Common myeloid progenitor, CD34-positive (primary cell): ENCODE data around the gene FAM181A.

Experiments
- CTCF ChIA-PET: fragments of 350-600 bp; sonication (Branson Sonifier 250); formaldehyde crosslinking; loops from one replicate; lab custom pipeline; 2021; ENCODE audit warnings: antibody characterized with exemption; lab: Charles Lee
- POLR2A ChIA-PET: fragments of 350-600 bp; sonication (Branson Sonifier 250); formaldehyde crosslinking; loops from one replicate; lab custom pipeline; 2021; ENCODE audit warnings: antibody characterized with exemption; lab: Charles Lee
- DNase-seq, 3 donors: peaks; one replicate each; pipeline versions ENCODE4 v3.0.0 to v3.0.0-alpha.2; 2013
- H3K27ac ChIP-seq, 2 experiments: 1 replicate in 1 of 2; 2 replicates in 1 of 2; pipeline ENCODE4 v1.7.0; 2013; ENCODE audit warnings: inconsistent platforms in 2 of 2, low read length in 2 of 2, mild to moderate bottlenecking in 2 of 2, low read depth in 1 of 2, moderate library complexity in 1 of 2; ENCODE audit not compliant: severe bottlenecking in 2 of 2, insufficient read depth in 1 of 2, poor library complexity in 1 of 2
- H3K27me3 ChIP-seq, 5 experiments: replicated peaks in 2 of 5; 1 replicate in 3 of 5; 2 replicates in 2 of 5; pipeline versions ENCODE4 v1.6.1 to v1.7.0; 2013; ENCODE audit warnings: low read length in 4 of 5, mild to moderate bottlenecking in 2 of 5, moderate library complexity in 2 of 5, inconsistent platforms in 1 of 5; ENCODE audit not compliant: insufficient read depth in 5 of 5, control insufficient read depth in 4 of 5
- H3K36me3 ChIP-seq, 4 experiments: 1 replicate in 2 of 4; 2 replicates in 2 of 4; pipeline versions ENCODE4 v1.6.1 to v1.7.0; 2013; ENCODE audit warnings: low read length in 3 of 4, control low read depth in 1 of 4, mild to moderate bottlenecking in 1 of 4; ENCODE audit not compliant: control insufficient read depth in 4 of 4, insufficient read depth in 4 of 4
- H3K4me1 ChIP-seq, 4 experiments: 1 replicate in 3 of 4; 2 replicates in 1 of 4; pipeline versions ENCODE4 v1.6.1 to v1.7.1; 2013; ENCODE audit warnings: low read length in 3 of 4, mild to moderate bottlenecking in 3 of 4, control low read depth in 1 of 4, inconsistent platforms in 1 of 4, moderate library complexity in 1 of 4; ENCODE audit not compliant: control insufficient read depth in 4 of 4, insufficient read depth in 4 of 4; ENCODE audit errors: control extremely low read depth in 1 of 4
- H3K4me3 ChIP-seq, 7 experiments: 1 replicate in 4 of 7; 2 replicates in 3 of 7; pipeline versions ENCODE4 v1.5.1 to v1.7.0; 2013; ENCODE audit warnings: mild to moderate bottlenecking in 7 of 7, low read length in 6 of 7, moderate library complexity in 6 of 7, inconsistent platforms in 2 of 7, low read depth in 2 of 7, control low read depth in 1 of 7; ENCODE audit not compliant: insufficient read depth in 4 of 7, control insufficient read depth in 1 of 7; ENCODE audit errors: extremely low read depth in 1 of 7
- H3K9me3 ChIP-seq, 5 experiments: 1 replicate in 4 of 5; 2 replicates in 1 of 5; pipeline versions ENCODE4 v1.6.1 to v1.7.1; 2013; ENCODE audit warnings: low read length in 4 of 5, mild to moderate bottlenecking in 2 of 5, inconsistent platforms in 1 of 5, low read depth in 1 of 5, moderate library complexity in 1 of 5; ENCODE audit not compliant: control insufficient read depth in 4 of 5, insufficient read depth in 2 of 5; ENCODE audit errors: control extremely low read depth in 1 of 5
- WGBS: methylation state at CpG from one replicate; pipeline ENCODE4 v1.1.5; 2013; ENCODE audit not compliant: insufficient coverage; 5-methylcytosine and 5-hydroxymethylcytosine counted together

FAM181A gene

GRCh38 chr14:93943930-93944329, 16.8 kb downstream of the FAM181A start:
- no peak overlapping the region for H3K4me3 ChIP-seq
- no peak overlapping the region for H3K27ac ChIP-seq
- peaks cover 0 to 7% (median 4%) of the 10 kb centered on the region in 5 experiments for H3K27me3 ChIP-seq
- ChIA-PET CTCF (interaction anchor here (1.9 to 22.3 kb wide), 4 partner anchors 6 to 60 kb away, joined by 6 to 632 read pairs (median 50); partner anchors contain the start of gene ASB2), POLR2A (no interaction called here)
- H3K4me1 ChIP-seq: peaks cover 0 to 8% (median 6%) of the 10 kb centered on the region in 4 experiments
- no peak for DNase-seq
- no peaks in the 10 kb centered on the region for H3K9me3 ChIP-seq
- no peaks in the 10 kb centered on the region for H3K36me3 ChIP-seq
- 97% methylated on average over 9 of the region's 9 CpGs for WGBS

DNA sequence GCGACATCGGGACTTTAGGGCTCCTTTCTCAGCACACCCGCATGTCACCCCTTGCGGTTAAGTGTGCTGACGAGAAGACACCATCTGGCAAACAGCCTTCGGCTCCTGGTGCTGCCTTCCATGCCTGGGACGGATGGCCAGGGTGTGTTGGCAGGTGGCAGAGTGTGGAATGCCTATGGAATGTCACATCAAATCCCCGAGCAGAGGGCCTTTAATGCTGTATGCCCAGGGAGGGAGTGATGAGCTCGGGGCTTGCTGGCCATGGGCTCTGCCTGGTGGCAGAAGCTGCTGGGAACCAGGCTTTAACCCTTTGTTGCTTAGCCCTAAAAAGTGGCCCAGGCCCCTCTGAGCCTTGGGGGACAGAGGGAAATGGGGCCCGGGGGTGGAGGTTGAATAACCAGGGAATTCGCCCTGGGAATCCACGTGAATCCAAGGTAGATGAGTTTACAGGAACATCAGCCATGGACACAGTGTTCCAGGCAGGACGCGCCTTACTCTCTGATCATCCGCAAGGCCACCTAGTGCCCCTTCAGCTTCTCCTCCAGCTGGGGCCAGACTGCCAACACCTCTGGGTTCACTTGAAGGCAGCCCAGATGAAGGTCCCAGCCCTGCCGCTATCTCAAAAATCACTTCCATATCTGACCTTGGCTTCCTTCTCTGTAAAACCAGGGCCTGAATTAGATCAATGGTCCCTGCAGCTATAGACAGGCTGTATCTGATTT, 17.4 kb downstream of the FAM181A start:
- Histone ChIP-seq H3K27ac (no peak overlapping the region), H3K27me3 (peaks cover 0 to 4% (median 0%) of the 10 kb centered on the region in 5 experiments), H3K4me1 (peaks cover 0 to 3% (median 1%) of the 10 kb centered on the region in 4 experiments), H3K4me3 (no peak overlapping the region), H3K36me3 (no peaks in the 10 kb centered on the region), H3K9me3 (no peaks in the 10 kb centered on the region)
- no peak for DNase-seq
- CTCF ChIA-PET: interaction anchor here (2.9 to 22.3 kb wide), 2 partner anchors 28 to 56 kb away, joined by 12 to 632 read pairs; partner anchors contain the start of gene ASB2
- POLR2A ChIA-PET: no interaction called here
- WGBS: 97% methylated on average over 12 of the region's 16 CpGs

DNA sequence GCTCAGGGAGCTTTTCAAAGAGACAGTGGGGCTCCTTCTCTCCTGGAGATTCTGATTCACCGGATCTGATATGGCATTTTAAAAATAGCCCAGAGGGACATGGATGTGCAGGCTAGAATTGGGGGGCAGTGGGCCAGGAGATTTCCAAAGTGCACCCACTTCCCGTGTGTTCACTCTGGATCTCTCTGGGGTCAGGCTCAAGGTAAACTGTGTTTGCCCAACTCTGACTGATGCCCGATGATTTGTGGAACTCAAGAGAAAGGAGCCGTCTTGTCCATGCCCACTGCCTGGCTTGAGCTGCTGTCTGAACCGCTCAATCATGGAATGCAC, 17.9 kb downstream of the FAM181A start:
- POLR2A ChIA-PET: no interaction called here
- no peaks in the 10 kb centered on the region for H3K9me3 ChIP-seq
- no peak overlapping the region for H3K4me3 ChIP-seq
- no peak for DNase-seq
- H3K4me1 ChIP-seq: no peaks in the 10 kb centered on the region
- CTCF ChIA-PET: interaction anchor here (2.9 to 22.3 kb wide), 2 partner anchors 28 to 55 kb away, joined by 12 to 632 read pairs; partner anchors contain the start of gene ASB2
- WGBS: 96% methylated on average over 4 of the region's 5 CpGs
- no peaks in the 10 kb centered on the region for H3K36me3 ChIP-seq
- H3K27ac ChIP-seq: no peak overlapping the region
- peaks cover 0 to 2% (median 0%) of the 10 kb centered on the region in 5 experiments for H3K27me3 ChIP-seq

GRCh38 chr14:93946104-93946503, 19.0 kb downstream of the FAM181A start:
- no peak for DNase-seq
- H3K27ac ChIP-seq: no peak overlapping the region
- ChIA-PET CTCF (interaction anchor here (0.9 to 22.3 kb wide), 5 partner anchors 7 to 191 kb away, joined by 3 to 632 read pairs (median 12); partner anchors contain the start of gene ASB2), POLR2A (no interaction called here)
- 99% methylated on average over 6 of the region's 6 CpGs for WGBS
- no peaks in the 10 kb centered on the region for H3K9me3 ChIP-seq
- no peaks in the 10 kb centered on the region for H3K4me1 ChIP-seq
- H3K27me3 ChIP-seq: no peaks in the 10 kb centered on the region
- no peak overlapping the region for H3K4me3 ChIP-seq
- H3K36me3 ChIP-seq: no peaks in the 10 kb centered on the region

DNA sequence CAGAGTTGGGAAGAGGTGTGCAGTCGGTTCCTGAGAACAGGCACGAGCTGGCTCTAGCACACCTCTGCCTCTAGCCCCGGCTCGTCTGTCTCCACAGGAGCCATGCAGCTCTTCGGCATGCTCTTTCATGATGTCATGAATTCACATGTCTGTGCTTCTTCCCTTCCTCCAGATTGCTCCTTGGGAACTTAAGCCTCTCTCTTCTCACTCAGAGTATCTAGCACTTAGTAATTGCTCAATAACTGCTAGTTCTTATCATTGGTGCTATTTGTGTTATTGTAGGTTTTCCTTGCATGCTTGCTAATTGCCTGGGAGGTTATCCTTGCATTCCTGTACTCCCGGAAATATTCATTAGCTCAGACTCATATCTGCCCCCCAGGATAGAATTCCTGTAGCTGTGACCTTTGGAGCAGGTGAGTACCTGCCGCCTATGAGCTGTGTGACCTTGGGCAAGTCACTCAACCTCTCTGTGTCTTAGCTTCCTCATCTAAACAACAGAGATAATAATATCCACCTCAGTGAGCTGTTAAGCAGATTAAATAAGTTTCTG, 19.5 kb downstream of the FAM181A start:
- 100% methylated on average over 6 of the region's 7 CpGs for WGBS
- POLR2A ChIA-PET: no interaction called here
- no peaks in the 10 kb centered on the region for H3K36me3 ChIP-seq
- H3K4me3 ChIP-seq: no peak overlapping the region
- DNase-seq: no peak
- no peak overlapping the region for H3K27ac ChIP-seq
- H3K4me1 ChIP-seq: no peaks in the 10 kb centered on the region
- H3K27me3 ChIP-seq: no peaks in the 10 kb centered on the region
- CTCF ChIA-PET: interaction anchor here (0.7 to 22.3 kb wide), 6 partner anchors 7 to 190 kb away, joined by 3 to 632 read pairs (median 8); partner anchors contain the start of gene ASB2
- no peaks in the 10 kb centered on the region for H3K9me3 ChIP-seq

GRCh38 chr14:93947282-93947681, 20.1 kb downstream of the FAM181A start:
- DNase-seq: no peak
- ChIA-PET CTCF (interaction anchor here (0.7 to 22.3 kb wide), 5 partner anchors 8 to 57 kb away, joined by 4 to 632 read pairs (median 12); partner anchors contain the start of gene ASB2), POLR2A (no interaction called here)
- Histone ChIP-seq H3K27me3 (no peaks in the 10 kb centered on the region), H3K4me3 (no peak overlapping the region), H3K27ac (no peak overlapping the region), H3K4me1 (no peaks in the 10 kb centered on the region), H3K36me3 (no peaks in the 10 kb centered on the region), H3K9me3 (no peaks in the 10 kb centered on the region)
- 96% methylated on average over 15 of the region's 19 CpGs for WGBS
